ENCODE measurements around the gene ZFTA.

The ZFTA gene

DNA sequence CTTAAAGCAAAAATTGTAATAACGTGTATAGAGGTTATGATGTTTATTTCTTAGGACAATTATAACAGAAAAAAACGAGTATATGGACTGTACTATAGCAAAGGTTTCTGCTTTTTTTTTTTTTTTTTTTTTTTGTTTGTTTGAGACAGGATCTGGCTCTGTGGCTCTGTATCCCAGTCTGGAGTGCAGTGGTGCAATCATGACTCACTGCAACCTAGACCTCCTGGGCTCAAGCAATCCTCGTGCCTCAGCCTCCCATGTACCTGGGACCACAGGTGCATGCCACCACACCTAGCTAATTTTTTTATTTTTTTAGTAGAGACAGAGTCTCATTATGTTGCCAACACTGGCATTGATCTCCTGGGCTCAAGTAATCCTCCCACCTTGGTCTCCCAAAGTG lies 39.2 kb downstream of the ZFTA start:
- Histone ChIP-seq H3K27me3 (ENCODE audit: insufficient read depth, poor library complexity, severe bottlenecking) (no peaks in the 10 kb centered on the region), H3K4me3 (ENCODE audit: severe bottlenecking) (no peak overlapping the region), H3K27ac (ENCODE audit: poor library complexity, severe bottlenecking) (no peak overlapping the region), H3K9me3 (ENCODE audit: severe bottlenecking) (no peaks in the 10 kb centered on the region), H3K36me3 (ENCODE audit: low read depth) (peaks cover 3% of the 10 kb centered on the region; the same call in 1 of the 2 replicates), H3K4me1 (ENCODE audit: insufficient read depth, poor library complexity, severe bottlenecking) (no peaks in the 10 kb centered on the region)
- no peak for ATAC-seq (ENCODE audit: low read depth)
- TF ChIP-seq, protein P1, sequence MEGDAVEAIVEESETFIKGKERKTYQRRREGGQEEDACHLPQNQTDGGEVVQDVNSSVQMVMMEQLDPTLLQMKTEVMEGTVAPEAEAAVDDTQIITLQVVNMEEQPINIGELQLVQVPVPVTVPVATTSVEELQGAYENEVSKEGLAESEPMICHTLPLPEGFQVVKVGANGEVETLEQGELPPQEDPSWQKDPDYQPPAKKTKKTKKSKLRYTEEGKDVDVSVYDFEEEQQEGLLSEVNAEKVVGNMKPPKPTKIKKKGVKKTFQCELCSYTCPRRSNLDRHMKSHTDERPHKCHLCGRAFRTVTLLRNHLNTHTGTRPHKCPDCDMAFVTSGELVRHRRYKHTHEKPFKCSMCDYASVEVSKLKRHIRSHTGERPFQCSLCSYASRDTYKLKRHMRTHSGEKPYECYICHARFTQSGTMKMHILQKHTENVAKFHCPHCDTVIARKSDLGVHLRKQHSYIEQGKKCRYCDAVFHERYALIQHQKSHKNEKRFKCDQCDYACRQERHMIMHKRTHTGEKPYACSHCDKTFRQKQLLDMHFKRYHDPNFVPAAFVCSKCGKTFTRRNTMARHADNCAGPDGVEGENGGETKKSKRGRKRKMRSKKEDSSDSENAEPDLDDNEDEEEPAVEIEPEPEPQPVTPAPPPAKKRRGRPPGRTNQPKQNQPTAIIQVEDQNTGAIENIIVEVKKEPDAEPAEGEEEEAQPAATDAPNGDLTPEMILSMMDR (IDR thresholded peaks at IDR 0.05; ENCODE audit: poor library complexity, severe bottlenecking), result no peak
- no peak for DNase-seq (ENCODE audit: low spot score)

DNA sequence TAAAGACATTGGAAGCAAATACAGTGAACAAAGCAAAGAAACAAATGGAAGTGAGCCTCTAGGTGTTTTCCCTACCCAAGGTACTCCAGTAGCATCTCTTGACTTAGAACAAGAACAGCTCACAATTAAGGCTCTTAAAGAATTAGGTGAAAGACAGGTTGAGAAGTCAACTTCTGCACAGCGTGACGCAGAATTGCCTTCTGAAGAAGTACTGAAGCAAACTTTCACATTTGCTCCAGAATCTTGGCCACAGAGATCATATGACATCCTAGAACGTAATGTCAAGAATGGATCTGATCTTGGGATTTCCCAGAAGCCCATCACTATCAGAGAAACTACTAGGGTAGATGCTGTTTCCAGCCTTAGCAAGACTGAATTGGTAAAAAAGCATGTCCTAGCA lies 48.0 kb downstream of the ZFTA start:
- ATAC-seq (ENCODE audit: low read depth) (no peak), DNase-seq (ENCODE audit: low spot score) (no peak)
- no peaks in the 10 kb centered on the region for H3K36me3 ChIP-seq (ENCODE audit: low read depth)
- TF ChIP-seq, protein P1 (IDR thresholded peaks at IDR 0.05; ENCODE audit: poor library complexity, severe bottlenecking), result no peak
- H3K27ac ChIP-seq (ENCODE audit: poor library complexity, severe bottlenecking), result no peak overlapping the region
- no peaks in the 10 kb centered on the region for H3K4me1 ChIP-seq (ENCODE audit: insufficient read depth, poor library complexity, severe bottlenecking)
- no peak overlapping the region for H3K4me3 ChIP-seq (ENCODE audit: severe bottlenecking)
- no peaks in the 10 kb centered on the region for H3K27me3 ChIP-seq (ENCODE audit: insufficient read depth, poor library complexity, severe bottlenecking)
- H3K9me3 ChIP-seq (ENCODE audit: severe bottlenecking), result no peaks in the 10 kb centered on the region

DNA sequence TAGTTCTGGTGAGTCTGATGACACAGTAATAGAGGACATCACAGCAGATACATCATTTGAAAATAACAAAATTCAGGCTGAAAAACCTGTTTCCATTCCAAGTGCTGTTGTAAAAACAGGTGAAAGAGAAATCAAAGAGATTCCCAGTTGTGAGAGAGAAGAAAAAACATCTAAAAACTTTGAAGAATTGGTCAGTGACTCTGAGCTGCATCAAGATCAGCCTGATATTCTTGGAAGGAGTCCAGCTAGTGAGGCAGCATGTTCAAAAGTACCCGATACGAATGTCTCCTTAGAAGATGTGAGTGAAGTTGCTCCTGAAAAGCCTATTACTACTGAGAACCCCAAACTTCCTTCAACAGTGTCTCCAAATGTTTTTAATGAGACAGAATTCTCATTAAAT lies 48.6 kb downstream of the ZFTA start:
- ATAC-seq (ENCODE audit: low read depth) (no peak), DNase-seq (ENCODE audit: low spot score) (no peak)
- Histone ChIP-seq H3K27me3 (ENCODE audit: insufficient read depth, poor library complexity, severe bottlenecking) (no peaks in the 10 kb centered on the region), H3K9me3 (ENCODE audit: severe bottlenecking) (no peaks in the 10 kb centered on the region), H3K36me3 (ENCODE audit: low read depth) (no peaks in the 10 kb centered on the region), H3K4me1 (ENCODE audit: insufficient read depth, poor library complexity, severe bottlenecking) (no peaks in the 10 kb centered on the region), H3K4me3 (ENCODE audit: severe bottlenecking) (no peak overlapping the region), H3K27ac (ENCODE audit: poor library complexity, severe bottlenecking) (no peak overlapping the region)
- TF ChIP-seq, protein P1 (IDR thresholded peaks at IDR 0.05; ENCODE audit: poor library complexity, severe bottlenecking), result no peak

DNA sequence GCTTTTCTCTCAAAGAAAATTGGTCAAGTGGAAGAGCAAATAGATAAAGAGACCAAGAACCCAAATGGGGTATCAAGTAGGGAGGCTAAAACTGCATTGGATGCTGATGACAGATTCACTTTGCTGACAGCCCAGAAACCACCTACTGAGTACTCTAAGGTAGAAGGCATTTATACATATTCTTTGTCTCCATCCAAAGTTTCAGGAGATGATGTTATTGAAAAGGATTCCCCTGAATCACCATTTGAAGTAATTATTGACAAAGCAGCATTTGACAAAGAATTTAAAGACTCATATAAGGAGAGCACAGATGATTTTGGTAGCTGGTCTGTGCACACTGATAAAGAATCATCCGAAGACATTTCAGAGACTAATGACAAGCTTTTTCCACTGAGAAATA lies 49.6 kb downstream of the ZFTA start:
- no peaks in the 10 kb centered on the region for H3K36me3 ChIP-seq (ENCODE audit: low read depth)
- no peak for DNase-seq (ENCODE audit: low spot score)
- no peak for ATAC-seq (ENCODE audit: low read depth)
- no peaks in the 10 kb centered on the region for H3K9me3 ChIP-seq (ENCODE audit: severe bottlenecking)
- H3K4me1 ChIP-seq (ENCODE audit: insufficient read depth, poor library complexity, severe bottlenecking), result no peaks in the 10 kb centered on the region
- no peaks in the 10 kb centered on the region for H3K27me3 ChIP-seq (ENCODE audit: insufficient read depth, poor library complexity, severe bottlenecking)
- TF ChIP-seq, protein P1 (IDR thresholded peaks at IDR 0.05; ENCODE audit: poor library complexity, severe bottlenecking), result no peak
- H3K4me3 ChIP-seq (ENCODE audit: severe bottlenecking), result no peak overlapping the region
- no peak overlapping the region for H3K27ac ChIP-seq (ENCODE audit: poor library complexity, severe bottlenecking)
